ENCODE results near the gene CUL2. TPM values are rescaled to one million over a fixed set of nuclear protein-coding genes. Genes with fewer than 3 reads are reported as not detected.

CUL2 gene
- polyA plus RNA-seq, 1 donor, result 34.6 TPM

GRCh38 chr10:35035606-35036005, 54.5 kb downstream of the CUL2 start:
- DNase-seq, result no peak
- WGBS (ENCODE audit: insufficient coverage, low lambda C conversion rate), result 40% methylated on average over 1 of the region's 1 CpG
- no peaks in the 10 kb centered on the region for H3K27me3 ChIP-seq (ENCODE audit: control insufficient read depth, insufficient read depth, low read length)
- H3K27ac ChIP-seq (ENCODE audit: low read length), result no peak overlapping the region
- no peaks in the 10 kb centered on the region for H3K4me1 ChIP-seq (ENCODE audit: control insufficient read depth, insufficient read depth, low read length)
- H3K4me3 ChIP-seq (ENCODE audit: low read length), result no peak overlapping the region
- H3K36me3 ChIP-seq (ENCODE audit: control insufficient read depth, insufficient read depth, low read length), result peaks cover 50% of the 10 kb centered on the region
- no peaks in the 10 kb centered on the region for H3K9me3 ChIP-seq (ENCODE audit: control insufficient read depth, low read depth, low read length)

GRCh38 chr10:35027567-35027966, 62.6 kb downstream of the CUL2 start:
- Histone ChIP-seq H3K4me3 (ENCODE audit: low read length) (no peak overlapping the region), H3K27ac (ENCODE audit: low read length) (no peak overlapping the region), H3K9me3 (ENCODE audit: control insufficient read depth, low read depth, low read length) (no peaks in the 10 kb centered on the region), H3K4me1 (ENCODE audit: control insufficient read depth, insufficient read depth, low read length) (no peaks in the 10 kb centered on the region), H3K36me3 (ENCODE audit: control insufficient read depth, insufficient read depth, low read length) (peaks cover 41% of the 10 kb centered on the region), H3K27me3 (ENCODE audit: control insufficient read depth, insufficient read depth, low read length) (no peaks in the 10 kb centered on the region)
- DNase-seq, result no peak

DNA sequence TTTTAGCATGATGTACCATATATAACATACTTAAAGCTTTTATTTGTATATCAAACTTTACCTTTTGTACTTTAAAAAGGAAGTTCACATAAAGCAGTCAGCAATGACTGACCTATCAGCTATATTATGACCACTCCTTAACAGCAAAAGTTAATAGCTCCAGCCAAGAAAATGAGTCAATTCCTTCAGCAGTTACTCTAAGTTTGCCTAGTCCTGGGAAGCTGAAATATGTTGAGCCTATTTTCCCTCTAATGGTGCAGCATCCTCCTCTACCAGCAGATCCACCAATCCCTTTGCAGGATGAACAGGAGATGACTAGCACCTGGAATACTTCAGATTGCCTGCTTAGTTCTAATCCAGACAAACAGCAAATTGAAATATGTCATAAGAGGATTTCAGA, 64.2 kb downstream of the CUL2 start:
- Histone ChIP-seq H3K9me3 (ENCODE audit: control insufficient read depth, low read depth, low read length) (no peaks in the 10 kb centered on the region), H3K27ac (ENCODE audit: low read length) (no peak overlapping the region), H3K4me3 (ENCODE audit: low read length) (no peak overlapping the region), H3K4me1 (ENCODE audit: control insufficient read depth, insufficient read depth, low read length) (no peaks in the 10 kb centered on the region), H3K27me3 (ENCODE audit: control insufficient read depth, insufficient read depth, low read length) (no peaks in the 10 kb centered on the region), H3K36me3 (ENCODE audit: control insufficient read depth, insufficient read depth, low read length) (peaks cover 40% of the 10 kb centered on the region)
- no peak for DNase-seq

DNA sequence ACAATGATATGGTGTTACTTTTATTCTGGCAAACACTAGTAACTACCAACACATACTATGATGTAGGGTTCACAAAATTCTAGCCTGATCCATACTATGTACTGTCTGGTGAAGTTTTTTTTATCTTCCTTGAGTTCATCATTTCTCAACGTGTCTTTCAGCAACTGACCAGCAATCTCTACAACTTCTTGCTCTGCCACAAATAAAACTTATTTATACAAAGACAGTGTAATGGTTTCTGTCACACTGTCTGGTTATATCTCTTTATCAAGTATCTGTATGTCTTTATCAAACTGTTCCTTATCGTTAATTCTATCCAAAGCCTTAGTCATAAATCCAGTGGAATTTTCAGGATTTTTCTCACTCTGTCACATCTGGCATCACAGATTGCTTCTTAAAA, 69.7 kb downstream of the CUL2 start:
- WGBS (ENCODE audit: insufficient coverage, low lambda C conversion rate), result 100% methylated on average over 1 of the region's 2 CpGs
- no peaks in the 10 kb centered on the region for H3K4me1 ChIP-seq (ENCODE audit: control insufficient read depth, insufficient read depth, low read length)
- peaks cover 26% of the 10 kb centered on the region for H3K36me3 ChIP-seq (ENCODE audit: control insufficient read depth, insufficient read depth, low read length)
- no peak for DNase-seq
- H3K27ac ChIP-seq (ENCODE audit: low read length), result no peak overlapping the region
- H3K27me3 ChIP-seq (ENCODE audit: control insufficient read depth, insufficient read depth, low read length), result no peaks in the 10 kb centered on the region
- H3K4me3 ChIP-seq (ENCODE audit: low read length), result no peak overlapping the region
- no peaks in the 10 kb centered on the region for H3K9me3 ChIP-seq (ENCODE audit: control insufficient read depth, low read depth, low read length)

DNA sequence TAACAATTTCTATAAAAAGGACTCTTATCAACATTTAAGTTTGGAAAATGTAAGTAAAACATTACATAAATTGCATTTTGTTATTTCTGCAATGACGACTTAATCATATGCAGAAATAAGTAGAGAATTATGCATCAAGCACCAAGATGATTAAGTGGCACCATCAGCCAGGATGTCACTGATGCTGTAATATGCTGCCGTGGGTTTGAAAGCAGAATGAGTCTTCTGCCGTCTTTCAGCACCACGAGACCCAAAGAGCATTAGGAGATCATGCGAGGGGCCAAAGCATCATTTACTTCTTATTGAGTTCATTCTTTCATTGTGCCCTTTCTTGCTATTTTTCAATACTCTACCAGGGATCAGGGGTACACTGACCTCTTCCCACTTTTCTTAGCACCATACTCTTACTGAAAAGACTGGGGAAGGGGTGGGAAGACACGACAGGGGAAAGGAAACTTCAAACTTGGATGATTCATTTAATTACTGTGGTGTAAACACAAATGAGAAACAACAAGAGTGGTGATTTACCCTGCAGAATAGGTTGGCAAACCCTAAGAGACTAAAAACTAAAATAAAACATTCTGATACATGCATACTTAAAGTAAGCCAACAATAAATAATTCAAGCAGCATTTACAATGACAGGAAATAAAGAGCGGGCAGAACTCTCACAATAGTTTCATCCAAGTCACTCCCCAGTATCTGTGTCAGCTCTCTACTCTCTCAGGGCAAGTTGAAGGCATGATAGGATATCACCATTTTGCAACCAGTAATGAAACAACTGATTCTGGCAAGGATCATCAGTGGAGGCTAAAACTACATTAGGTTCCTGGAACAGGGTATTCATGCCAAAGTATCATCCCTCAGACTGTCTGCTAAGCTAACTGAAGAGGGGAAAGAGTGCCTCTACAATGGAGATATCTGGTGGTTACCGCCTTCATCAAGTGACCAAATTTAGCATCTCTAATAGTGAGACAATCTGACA, 70.8 kb downstream of the CUL2 start:
- Histone ChIP-seq H3K27me3 (ENCODE audit: control insufficient read depth, insufficient read depth, low read length) (no peaks in the 10 kb centered on the region), H3K36me3 (ENCODE audit: control insufficient read depth, insufficient read depth, low read length) (peaks cover 25% of the 10 kb centered on the region), H3K4me1 (ENCODE audit: control insufficient read depth, insufficient read depth, low read length) (no peaks in the 10 kb centered on the region), H3K9me3 (ENCODE audit: control insufficient read depth, low read depth, low read length) (no peaks in the 10 kb centered on the region), H3K27ac (ENCODE audit: low read length) (no peak overlapping the region), H3K4me3 (ENCODE audit: low read length) (no peak overlapping the region)
- no CpG with 5 or more reads among the region's 8 CpGs for WGBS (ENCODE audit: insufficient coverage, low lambda C conversion rate)
- DNase-seq, result no peak

DNA sequence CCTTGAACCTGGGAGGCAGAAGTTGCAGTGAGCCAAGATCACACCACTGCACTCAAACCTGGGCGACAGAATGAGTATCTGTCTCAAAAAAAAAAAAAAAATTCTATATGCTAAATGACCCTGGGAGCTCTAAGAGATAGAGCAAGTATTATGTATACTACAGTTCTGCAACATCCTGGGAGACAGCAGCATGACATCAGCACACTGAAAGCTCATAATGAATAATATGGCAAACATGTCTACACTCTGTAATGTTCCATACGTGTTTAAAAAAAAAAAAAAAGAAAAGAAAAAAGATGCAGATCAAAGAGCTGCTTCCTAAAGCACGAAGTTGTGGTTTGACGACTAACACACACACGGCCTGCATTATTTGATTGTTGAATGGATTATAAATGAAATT, 72.5 kb downstream of the CUL2 start:
- no peak overlapping the region for H3K4me3 ChIP-seq (ENCODE audit: low read length)
- no peaks in the 10 kb centered on the region for H3K9me3 ChIP-seq (ENCODE audit: control insufficient read depth, low read depth, low read length)
- no peaks in the 10 kb centered on the region for H3K4me1 ChIP-seq (ENCODE audit: control insufficient read depth, insufficient read depth, low read length)
- DNase-seq, result no peak
- no peak overlapping the region for H3K27ac ChIP-seq (ENCODE audit: low read length)
- peaks cover 30% of the 10 kb centered on the region for H3K36me3 ChIP-seq (ENCODE audit: control insufficient read depth, insufficient read depth, low read length)
- no peaks in the 10 kb centered on the region for H3K27me3 ChIP-seq (ENCODE audit: control insufficient read depth, insufficient read depth, low read length)
- 80% methylated on average over 1 of the region's 5 CpGs for WGBS (ENCODE audit: insufficient coverage, low lambda C conversion rate)

GRCh38 chr10:35015843-35016408, 74.2 kb downstream of the CUL2 start:
- WGBS (ENCODE audit: insufficient coverage, low lambda C conversion rate), result no CpG with 5 or more reads among the region's 5 CpGs
- no peak for DNase-seq
- Histone ChIP-seq H3K4me1 (ENCODE audit: control insufficient read depth, insufficient read depth, low read length) (no peaks in the 10 kb centered on the region), H3K4me3 (ENCODE audit: low read length) (no peak overlapping the region), H3K27me3 (ENCODE audit: control insufficient read depth, insufficient read depth, low read length) (no peaks in the 10 kb centered on the region), H3K27ac (ENCODE audit: low read length) (no peak overlapping the region), H3K9me3 (ENCODE audit: control insufficient read depth, low read depth, low read length) (no peaks in the 10 kb centered on the region), H3K36me3 (ENCODE audit: control insufficient read depth, insufficient read depth, low read length) (peaks cover 34% of the 10 kb centered on the region)

DNA sequence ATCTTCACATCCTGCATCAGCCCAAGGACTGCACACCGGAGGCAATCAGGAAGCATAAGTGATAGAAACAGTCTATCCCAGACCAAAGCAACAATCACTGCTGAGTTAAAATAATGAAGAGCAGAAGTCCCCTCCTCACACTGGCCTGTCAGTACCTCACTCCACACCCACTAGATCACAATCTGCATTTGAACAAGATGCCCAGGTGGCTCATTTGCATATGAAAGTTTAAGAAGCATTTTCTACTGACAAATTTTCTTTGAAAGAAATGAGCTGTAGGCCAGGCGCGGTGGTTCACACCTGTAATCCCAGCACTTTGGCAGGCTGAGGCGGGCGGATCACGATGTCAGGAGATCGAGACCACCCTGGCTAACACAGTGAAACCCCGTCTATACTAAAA, 77.4 kb downstream of the CUL2 start:
- H3K9me3 ChIP-seq (ENCODE audit: control insufficient read depth, low read depth, low read length), result no peaks in the 10 kb centered on the region
- H3K4me3 ChIP-seq (ENCODE audit: low read length), result no peak overlapping the region
- peaks cover 47% of the 10 kb centered on the region for H3K36me3 ChIP-seq (ENCODE audit: control insufficient read depth, insufficient read depth, low read length)
- no peak overlapping the region for H3K27ac ChIP-seq (ENCODE audit: low read length)
- no peaks in the 10 kb centered on the region for H3K4me1 ChIP-seq (ENCODE audit: control insufficient read depth, insufficient read depth, low read length)
- no peaks in the 10 kb centered on the region for H3K27me3 ChIP-seq (ENCODE audit: control insufficient read depth, insufficient read depth, low read length)
- DNase-seq, result no peak
- no CpG with 5 or more reads among the region's 8 CpGs for WGBS (ENCODE audit: insufficient coverage, low lambda C conversion rate)

GRCh38 chr10:35011771-35012191, 78.4 kb downstream of the CUL2 start:
- H3K36me3 ChIP-seq (ENCODE audit: control insufficient read depth, insufficient read depth, low read length), result peaks cover 44% of the 10 kb centered on the region
- H3K27ac ChIP-seq (ENCODE audit: low read length), result no peak overlapping the region
- no peaks in the 10 kb centered on the region for H3K27me3 ChIP-seq (ENCODE audit: control insufficient read depth, insufficient read depth, low read length)
- H3K4me1 ChIP-seq (ENCODE audit: control insufficient read depth, insufficient read depth, low read length), result no peaks in the 10 kb centered on the region
- 100% methylated on average over 1 of the region's 7 CpGs for whole genome bisulfite sequencing (ENCODE audit: insufficient coverage, low lambda C conversion rate)
- H3K4me3 ChIP-seq (ENCODE audit: low read length), result no peak overlapping the region
- H3K9me3 ChIP-seq (ENCODE audit: control insufficient read depth, low read depth, low read length), result no peaks in the 10 kb centered on the region
- DNase-seq, result no peak

- H3K4me1 ChIP-seq (ENCODE audit: control insufficient read depth, insufficient read depth, low read length), result no peaks in the 10 kb centered on the region
- no peak overlapping the region for H3K4me3 ChIP-seq (ENCODE audit: low read length)
- no peaks in the 10 kb centered on the region for H3K9me3 ChIP-seq (ENCODE audit: control insufficient read depth, low read depth, low read length)
- DNase-seq, result no peak
- H3K36me3 ChIP-seq (ENCODE audit: control insufficient read depth, insufficient read depth, low read length), result peaks cover 30% of the 10 kb centered on the region
- H3K27me3 ChIP-seq (ENCODE audit: control insufficient read depth, insufficient read depth, low read length), result no peaks in the 10 kb centered on the region
- H3K27ac ChIP-seq (ENCODE audit: low read length), result no peak overlapping the region
- no CpG with 5 or more reads among the region's 4 CpGs for WGBS (ENCODE audit: insufficient coverage, low lambda C conversion rate)
Measured at GRCh38 chr10:35007858-35008301, 82.3 kb downstream of the CUL2 start.

Data from large intestine (tissue), 3 donors.